SHP77 treated with DMSO at 0.1 percent for 48 hours (cell line): ENCODE results near the gene KLHL29.

Source experiments
- DNase-seq: peaks from one replicate; lab custom pipeline; 2025; lab: John Stamatoyannopoulos, UW

The KLHL29 gene

DNA sequence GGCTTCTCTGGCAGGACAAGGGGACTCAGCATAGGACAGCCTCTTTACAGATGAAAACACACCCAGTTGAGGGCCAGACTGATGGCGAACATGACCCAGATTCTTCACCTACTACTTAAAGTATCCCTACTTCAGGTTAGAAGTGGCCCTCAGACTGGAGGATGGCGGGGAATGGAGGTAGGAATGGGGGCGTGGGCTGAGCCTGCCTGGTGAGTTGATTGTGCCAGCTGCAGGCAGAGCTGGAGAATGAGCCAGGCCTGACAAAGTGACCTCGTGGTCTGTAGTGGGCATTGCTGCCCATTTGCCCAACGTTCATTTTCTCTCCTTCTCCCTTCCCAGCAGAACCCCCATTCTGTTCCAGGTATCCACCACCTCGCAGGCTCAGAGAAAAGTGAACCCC is 186.1 kb downstream of the KLHL29 start:
- no peak for DNase-seq

DNA sequence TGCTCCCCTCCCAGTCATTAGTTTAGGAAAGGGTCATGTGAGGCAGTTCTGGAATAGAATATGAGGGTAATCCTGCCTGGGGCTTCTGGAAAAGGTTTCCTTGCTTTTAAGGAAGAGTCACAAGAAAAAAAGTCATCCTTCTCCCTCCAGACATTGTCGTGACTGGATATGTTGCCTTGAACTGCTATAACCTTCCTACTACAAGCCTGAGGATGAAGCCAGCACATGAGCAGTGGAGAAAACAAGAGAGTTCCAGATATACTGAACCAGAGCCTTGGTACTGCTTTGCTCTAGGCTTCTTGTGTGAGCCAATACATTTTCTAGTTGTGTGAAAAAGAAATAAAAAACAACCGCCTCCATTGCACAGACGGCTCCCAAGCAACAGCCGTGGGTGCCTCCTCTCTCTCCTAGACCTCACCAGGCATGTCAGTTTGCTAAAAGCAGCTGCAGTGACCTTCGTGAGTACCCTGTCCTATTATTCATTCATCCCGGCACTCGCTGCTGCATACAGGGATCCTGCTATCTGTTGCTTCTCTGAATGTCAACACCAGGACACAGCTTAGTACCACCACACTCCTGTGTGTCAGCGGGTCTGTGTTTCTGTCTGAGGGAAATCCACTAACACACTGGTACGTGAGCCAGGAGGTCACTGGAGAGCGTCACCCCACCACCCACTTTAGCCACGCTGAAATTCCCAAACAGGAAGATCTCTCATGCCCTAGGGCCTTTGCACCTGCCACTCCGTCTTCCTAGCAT is 186.7 kb downstream of the KLHL29 start:
- no peak for DNase-seq

GRCh38 chr2:23574919-23575654 is 190.1 kb downstream of the KLHL29 start:
- DNase-seq = no peak

DNA sequence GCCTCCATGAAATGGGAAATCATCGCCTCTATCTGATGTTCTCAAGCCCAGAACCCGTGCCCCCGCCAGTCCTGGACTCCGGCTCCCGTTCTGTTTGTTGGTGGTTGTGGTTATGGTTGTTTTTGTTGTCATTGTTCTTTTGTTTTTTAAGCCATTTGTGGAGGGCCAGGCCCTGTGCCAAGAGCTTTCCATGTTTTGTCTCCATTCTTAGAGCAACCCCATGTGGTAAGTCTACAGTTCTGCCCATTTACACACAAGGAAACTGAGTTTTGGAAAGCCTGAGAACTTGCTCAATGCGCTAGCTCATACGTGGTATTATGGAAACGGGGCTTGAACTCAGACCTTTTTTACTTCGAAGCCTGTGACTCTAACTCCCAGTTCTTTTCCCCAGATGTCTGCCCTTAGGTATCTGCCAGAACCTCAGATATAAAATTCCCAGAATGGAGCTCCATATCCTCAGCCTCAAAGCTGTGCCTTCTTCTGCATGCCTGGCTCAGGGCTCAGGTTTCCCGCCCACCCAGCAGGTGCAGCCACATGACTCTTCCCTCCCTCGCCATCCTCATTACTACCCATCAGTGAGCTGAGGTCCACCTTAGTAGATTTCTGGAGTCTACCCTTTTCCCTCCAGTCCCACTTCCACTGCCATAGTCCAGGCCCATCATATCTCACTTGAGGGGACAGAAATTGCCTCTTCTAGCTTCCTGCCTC is 194.1 kb downstream of the KLHL29 start:
- DNase-seq = no peak

- no peak for DNase-seq
Measured at GRCh38 chr2:23579674-23580073, 194.7 kb downstream of the KLHL29 start.

GRCh38 chr2:23583467-23583866 is 198.5 kb downstream of the KLHL29 start:
- DNase-seq = no peak

GRCh38 chr2:23584054-23584745 is 199.2 kb downstream of the KLHL29 start:
- DNase-seq = peak; percentile 90

DNA sequence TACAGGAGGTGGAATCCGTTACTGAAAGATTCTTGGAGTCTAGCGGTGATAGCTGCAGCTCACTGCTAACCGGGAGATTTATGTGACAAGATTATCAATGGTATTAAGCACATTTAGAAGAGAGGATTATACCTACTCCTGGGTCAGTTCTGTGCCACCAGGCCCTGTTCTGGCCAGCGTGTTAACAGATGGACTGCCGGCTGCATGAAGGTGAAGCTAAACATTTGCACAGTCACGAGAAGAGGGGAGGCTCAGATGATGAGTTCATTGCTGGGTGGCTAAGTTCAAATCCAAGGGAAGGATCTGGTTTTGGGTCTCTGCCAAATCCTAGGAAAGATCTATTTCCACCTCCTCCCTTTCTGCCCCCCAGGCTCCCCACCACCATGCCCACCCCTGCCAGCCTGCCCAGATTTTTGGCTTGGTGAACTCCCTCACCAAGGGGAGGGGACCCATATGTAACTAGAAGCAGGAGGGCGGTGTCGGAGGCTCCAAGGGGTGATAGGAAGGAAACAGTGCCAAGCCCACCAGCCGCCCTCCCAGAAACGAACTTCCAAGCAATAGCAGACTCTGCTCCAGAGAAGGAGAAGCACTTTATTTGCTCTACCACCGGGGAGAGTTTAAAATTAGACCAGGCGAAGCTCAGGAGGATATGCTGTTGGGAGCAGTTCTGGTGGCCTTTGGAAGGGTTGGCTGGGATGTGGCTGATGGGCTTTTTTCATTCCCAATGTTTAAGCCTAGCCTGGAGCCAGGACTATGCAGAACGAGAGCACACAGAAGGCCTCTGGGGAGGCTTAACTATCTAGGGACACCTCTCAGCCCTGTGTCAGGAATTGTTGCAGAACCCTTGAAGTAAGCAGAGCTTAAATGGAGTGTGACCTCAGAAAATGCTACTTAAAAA is 200.5 kb downstream of the KLHL29 start:
- peak; percentile 72 for DNase-seq

DNA sequence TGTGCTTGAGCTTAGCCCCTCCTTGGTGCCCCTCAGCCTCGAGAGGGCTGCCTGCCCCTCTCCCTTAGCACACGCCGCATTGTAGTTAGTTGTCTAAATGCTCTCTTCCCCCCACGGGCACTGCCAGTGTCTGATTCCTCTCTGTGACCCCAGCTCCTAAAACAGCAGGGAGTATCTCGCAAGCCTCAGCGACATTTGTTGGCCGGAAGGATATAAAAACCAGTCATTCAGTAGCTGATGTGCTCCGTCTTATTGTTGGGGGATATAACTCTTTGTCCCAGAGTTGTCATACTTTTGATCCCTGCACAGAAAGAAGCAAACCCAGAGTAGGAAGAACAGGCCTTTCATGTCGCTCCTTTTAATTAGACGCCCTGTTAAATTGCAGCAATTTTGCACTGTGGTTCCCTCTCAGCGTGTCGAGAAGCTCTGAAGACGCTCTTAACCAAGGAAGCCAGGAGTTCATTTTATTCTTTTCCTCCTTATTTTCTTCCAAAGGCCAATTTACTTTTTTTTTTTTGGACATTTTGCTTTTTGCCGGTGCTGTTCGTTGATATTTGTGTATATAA is 201.8 kb downstream of the KLHL29 start:
- DNase-seq = no peak

DNA sequence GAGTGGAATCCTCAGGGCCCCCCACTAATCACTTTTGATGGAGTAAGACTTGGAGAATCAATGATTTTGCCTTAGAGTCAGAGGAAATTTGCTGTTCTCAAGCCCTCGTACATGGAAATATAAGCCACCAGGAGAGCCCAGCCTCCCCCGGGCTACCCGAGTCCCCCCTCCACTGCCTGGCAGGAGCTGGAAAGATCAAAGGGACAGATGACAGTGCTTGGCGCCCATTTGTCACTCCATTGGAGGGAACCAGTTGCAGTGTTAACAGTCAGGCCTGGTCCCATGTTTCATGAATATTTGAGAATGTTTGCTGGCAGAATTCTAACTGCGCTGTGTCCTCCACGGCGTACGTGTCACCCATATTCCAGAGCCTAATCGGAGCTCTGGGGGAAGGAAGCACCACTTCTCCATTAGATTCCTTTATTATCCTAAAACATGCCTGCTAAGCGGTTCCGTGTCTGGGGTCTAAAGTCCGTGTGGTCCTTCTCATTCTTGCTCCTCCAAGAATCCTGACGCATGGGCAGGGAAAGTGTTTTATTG is 202.4 kb downstream of the KLHL29 start:
- no peak for DNase-seq

GRCh38 chr2:23588106-23588505 is 203.1 kb downstream of the KLHL29 start:
- no peak for DNase-seq

DNA sequence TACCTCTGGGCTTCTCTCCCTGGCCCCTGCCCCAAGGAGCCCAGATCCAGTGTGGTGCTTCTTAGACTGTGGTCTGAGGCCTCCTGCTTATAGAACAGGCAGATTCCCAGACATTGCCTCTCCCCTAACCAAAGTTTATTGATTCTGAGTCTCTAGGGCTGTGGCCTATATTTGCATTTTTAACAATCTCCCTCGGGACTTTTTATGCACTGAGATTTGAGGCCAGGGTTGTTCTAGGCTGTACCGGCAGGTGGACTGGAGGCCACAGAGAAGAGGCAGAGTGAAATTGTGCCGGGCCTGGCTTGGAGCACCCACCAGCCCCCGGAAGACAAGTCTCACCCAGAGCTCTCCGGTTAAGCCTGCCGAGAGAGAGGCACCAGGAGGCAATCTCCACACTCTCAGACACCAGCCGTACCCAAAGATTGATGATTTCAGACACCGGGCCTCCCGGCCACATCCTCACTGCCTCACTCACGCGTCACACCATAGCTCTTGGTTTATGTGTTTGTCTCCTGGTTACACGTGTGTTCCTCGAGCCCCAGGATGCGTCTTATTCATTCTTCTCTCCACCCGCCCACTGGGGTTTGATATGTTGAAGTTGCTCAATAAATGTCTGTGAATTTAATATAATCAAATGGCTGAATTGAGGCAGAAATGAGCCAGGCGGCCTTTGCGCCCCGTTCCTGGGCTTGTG is 203.7 kb downstream of the KLHL29 start:
- no peak for DNase-seq

GRCh38 chr2:23589220-23589647 is 204.3 kb downstream of the KLHL29 start:
- no peak for DNase-seq

DNA sequence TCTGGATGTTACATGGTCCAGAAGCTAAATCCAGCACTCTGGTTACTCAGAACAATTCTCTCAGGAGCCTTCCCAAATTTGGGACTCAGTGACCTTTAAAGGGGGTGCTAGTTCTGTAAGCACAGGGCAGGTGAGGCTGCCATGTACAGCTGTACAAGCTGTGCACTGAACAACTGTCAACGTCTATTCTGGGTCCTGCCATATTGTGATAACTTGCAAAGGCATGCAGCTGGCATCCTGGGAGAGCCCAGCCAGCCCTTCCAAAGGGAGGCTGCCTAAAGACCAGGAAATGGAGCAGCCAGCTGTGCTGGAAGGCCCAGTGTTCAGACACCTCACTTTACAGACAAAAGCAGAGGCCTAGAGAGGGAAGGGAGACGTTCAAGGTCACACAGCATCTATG is 204.8 kb downstream of the KLHL29 start:
- DNase-seq = peak; percentile 48

DNA sequence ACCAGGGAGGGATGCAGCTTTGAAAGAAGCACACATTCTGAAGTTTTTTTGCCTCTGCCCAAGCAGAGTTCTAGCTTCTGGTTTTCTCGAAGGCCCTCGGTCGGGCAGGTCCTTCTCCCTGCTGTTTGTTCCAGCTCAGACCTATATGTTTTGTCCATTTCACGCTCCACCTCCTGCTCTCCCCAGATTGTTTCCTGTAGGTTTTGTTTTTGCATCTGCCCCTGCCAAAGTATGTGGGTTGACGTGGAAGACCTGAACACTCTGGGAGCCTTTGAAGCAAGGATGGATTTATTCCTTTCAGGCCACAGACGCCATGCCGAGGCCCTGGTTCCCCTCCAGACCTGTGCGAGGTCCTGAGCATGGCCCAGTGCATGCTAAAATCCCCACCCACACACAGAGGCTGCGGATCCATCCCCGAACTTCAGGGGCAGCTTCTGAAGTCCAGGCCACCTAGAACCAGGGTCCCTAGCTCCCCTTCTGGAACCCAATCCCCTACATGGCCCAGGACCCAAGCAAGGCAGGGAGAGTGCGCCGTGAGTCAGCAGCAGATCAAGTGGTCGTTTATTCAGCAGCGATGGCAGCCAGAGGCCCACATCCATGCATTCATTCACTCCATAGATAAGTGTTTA is 205.4 kb downstream of the KLHL29 start:
- DNase-seq = no peak

GRCh38 chr2:23591111-23591510 is 206.1 kb downstream of the KLHL29 start:
- DNase-seq = no peak

DNA sequence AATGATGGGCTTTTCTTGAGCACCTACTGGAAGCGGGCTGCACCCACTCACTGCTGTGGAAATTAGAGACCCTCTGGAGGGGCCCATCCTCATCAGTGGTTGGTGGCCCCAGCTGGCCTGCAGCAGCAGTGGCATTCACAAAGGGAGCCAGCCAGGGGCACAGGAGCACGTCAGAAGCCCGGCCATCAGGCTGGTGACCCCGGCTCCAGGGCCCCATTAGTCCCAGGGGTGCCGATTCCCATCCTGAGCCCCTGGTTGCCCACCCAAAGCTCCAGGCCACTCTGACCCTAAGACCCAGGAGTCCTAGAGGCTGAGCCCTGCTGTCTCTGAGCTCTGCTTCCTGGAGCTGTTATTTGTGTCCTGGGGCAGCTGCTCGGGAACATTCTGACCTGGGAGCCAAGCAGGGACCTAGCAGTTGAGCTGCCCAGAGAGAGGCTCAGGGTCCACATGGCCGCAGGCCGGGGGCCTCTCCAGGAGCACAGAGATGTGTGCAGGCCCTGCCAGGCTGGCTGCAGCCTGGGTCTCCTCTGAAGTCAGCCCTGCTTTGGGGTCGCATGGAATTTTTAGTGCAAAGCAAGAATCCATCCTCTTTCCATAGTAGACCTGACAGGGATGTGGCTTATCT is 207.2 kb downstream of the KLHL29 start:
- DNase-seq = no peak

- DNase-seq = no peak
Measured at GRCh38 chr2:23592898-23593751, 208.1 kb downstream of the KLHL29 start.
